SKM-1 (cell line): Measurements from ENCODE around the gene NCKAP5.

Source experiments
- DNase-seq: peaks from one replicate; lab custom pipeline; 2025; ENCODE audit not compliant: unreplicated experiment; lab: John Stamatoyannopoulos, UW

NCKAP5 gene

GRCh38 chr2:133568172-133568571 lies at the start of gene NCKAP5:
Gene NCKAP5 (minus strand): TSS chr2:133568463. CDS start chr2:133517526, 50,937 bp downstream.
- DNase-seq = no peak

GRCh38 chr2:133609664-133610063 lies 41.4 kb upstream of the NCKAP5 start:
- DNase-seq = no peak

- DNase-seq = no peak
Measured at GRCh38 chr2:133608291-133608690, 40.0 kb upstream of the NCKAP5 start.

DNA sequence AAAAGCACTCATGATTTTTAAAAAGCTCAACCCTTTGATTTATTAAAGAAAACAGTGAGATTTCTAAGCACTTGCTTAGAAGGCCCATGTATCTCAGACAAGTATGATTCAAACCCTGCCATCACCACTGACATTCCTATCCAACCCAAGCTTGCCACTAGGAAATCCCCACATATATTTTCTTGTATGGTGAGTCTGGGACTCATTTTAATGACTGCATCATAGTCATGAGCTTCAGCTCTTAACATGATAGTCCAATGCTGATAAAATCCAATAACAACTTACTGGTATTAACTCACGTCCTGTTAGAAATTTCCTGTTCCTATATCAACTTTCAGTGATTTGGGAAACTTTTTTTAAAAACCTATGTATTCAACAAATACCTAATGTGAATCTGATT lies 39.4 kb upstream of the NCKAP5 start:
- DNase-seq = no peak

GRCh38 chr2:133606616-133607015 lies 38.4 kb upstream of the NCKAP5 start:
- no peak for DNase-seq

DNA sequence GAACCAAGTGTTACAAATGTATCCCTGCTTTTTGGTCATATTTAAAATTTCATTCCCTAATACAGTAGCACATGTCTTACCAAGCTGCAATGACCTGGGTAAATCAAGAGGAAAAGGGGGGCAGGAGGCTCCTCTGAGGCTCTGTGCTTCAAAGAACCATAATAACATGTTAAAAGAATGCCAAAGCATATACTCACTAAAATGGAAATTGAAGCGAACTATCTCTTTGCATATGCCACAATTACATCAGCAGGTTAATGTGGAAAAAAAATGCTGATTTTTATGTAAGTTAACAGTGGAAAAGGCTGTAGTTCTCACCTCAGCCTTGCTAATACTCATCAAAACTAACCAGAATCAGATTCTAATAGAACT lies 37.5 kb upstream of the NCKAP5 start:
- DNase-seq = no peak

GRCh38 chr2:133605011-133605765 lies 36.9 kb upstream of the NCKAP5 start:
- DNase-seq = no peak

GRCh38 chr2:133603109-133603508 lies 34.8 kb upstream of the NCKAP5 start:
- DNase-seq = no peak

DNA sequence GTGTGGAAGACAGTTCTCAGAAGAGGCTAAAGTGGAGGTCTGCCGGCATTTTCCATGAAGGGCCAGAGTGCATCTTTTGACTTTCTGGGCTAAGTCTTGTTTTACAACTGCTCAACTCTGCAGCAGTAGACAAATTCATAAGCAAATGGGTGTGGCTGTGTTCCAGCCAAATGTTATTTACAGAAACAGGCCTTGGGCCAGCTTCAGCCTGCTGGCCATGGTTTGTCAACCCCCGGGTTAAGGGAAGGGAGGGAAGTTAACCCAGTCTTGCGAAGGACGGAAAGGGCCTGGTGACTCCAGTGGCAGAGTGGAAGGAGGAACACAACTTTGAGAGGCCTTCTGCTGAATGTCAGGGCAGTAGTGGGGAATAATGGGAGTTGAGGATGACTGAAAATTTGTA lies 34.3 kb upstream of the NCKAP5 start:
- no peak for DNase-seq

- no peak for DNase-seq
Measured at GRCh38 chr2:133600266-133600928, 32.1 kb upstream of the NCKAP5 start.

- no peak for DNase-seq
Measured at GRCh38 chr2:133599811-133600210, 31.5 kb upstream of the NCKAP5 start.

- no peak for DNase-seq
Measured at GRCh38 chr2:133599211-133599803, 31.0 kb upstream of the NCKAP5 start.

GRCh38 chr2:133598769-133599168 lies 30.5 kb upstream of the NCKAP5 start:
- DNase-seq = no peak

GRCh38 chr2:133596701-133597393 lies 28.6 kb upstream of the NCKAP5 start:
- no peak for DNase-seq

DNA sequence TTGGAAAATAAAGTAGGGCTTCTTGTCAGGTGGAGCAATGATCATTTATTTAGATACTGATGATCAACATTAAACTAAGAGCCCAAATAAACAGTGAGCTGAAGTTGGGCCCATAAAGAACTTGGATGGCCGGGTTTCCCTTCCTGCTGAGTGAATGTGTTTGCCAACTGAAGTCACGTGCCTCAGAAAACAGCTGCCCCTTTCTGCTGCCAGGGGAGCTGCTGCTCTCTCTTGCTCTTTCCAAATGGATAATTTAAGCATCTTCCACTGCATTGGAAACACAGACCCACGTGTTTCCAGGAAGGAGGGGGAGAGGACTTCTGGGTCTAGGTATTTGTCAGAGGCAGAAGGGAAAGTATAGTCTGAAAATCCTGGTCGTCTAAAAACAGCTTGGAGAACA lies 22.9 kb upstream of the NCKAP5 start:
- DNase-seq = no peak

DNA sequence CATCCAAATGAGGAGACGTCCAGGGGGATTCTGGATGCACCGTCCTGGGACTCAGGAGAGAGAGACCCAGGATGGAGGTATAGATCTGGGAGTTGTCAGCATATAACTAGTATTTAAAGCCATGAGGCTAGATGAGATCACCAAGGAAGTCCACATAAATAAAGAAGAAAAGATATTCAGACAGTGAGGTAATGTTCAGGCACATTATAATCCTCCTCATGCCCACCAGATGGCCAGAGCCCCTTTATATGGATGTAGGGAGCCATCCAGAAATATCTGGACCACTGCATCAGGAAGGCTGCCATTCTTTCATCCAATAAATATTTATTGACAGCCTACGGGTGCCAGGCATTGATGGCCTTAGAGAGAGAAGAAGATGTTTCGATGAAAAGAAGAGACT lies 21.2 kb upstream of the NCKAP5 start:
- no peak for DNase-seq

GRCh38 chr2:133588144-133588543 lies 19.9 kb upstream of the NCKAP5 start:
- no peak for DNase-seq

GRCh38 chr2:133586978-133587377 lies 18.7 kb upstream of the NCKAP5 start:
- DNase-seq = no peak

DNA sequence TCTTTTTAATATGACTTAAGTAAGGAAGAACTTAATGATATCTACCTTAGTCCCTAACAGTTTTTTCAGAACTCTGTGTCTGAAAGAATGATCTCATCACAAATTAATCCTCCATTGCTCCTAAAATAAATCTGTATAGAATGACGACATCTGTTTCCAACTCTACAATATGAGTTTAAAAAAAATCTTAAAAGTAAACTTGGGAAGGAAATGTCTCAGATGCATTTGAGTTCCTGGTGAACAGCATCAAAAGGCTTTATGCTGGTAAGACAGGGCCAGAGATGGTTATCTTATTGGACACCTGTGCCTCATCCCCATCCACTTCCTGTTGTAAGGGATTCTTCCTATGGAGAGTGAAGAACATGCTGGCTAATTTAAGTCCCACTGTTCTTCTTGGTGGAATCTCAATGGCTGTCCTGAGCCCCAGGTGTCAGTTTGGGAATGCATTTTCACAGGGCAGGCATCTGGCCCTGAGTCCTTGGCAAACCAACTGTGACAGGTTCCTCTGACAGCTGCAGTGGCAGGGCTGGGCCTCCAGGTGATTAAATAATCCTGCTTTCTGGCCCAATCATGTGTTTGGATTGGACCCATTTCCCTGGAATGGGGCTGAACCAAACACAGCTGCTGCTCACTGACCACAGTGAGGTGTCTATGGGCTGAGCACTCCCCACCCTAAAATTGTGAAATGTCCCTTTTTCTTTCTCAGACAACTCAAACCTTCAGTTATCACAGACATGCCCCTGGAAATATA lies 12.9 kb upstream of the NCKAP5 start:
- DNase-seq = no peak

GRCh38 chr2:133579274-133579673 lies 11.0 kb upstream of the NCKAP5 start:
- DNase-seq = no peak

DNA sequence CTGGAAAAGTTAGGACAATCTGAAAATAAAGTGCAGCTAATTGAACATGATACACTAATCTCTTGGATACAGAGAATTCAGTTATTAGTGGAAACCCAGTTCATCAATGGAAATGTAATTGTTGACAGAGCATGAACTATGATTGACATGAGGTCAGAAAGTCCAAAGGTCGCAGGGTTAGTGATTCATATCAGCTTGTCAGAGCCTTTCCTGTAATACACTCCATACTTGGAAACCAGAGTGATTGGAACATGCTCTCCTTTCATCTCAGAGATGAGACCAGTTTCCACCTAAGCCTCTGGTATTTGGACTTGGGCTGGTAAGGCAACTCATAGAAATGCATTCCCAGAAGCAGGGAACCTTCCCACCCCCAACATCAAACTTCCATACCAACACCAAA lies 8.5 kb upstream of the NCKAP5 start:
- no peak for DNase-seq
